NCI-H2029 (cell line): ENCODE data around the gene HJURP.

Experiments used
- DNase-seq: peaks from one replicate; lab custom pipeline; 2025; lab: John Stamatoyannopoulos, UW

HJURP gene

GRCh38 chr2:233831011-233831721 lies 23.2 kb downstream of the HJURP start:
- no peak for DNase-seq

- DNase-seq = no peak
These were observed 24.1 kb downstream of the HJURP start for GRCh38 chr2:233830111-233830802.

DNA sequence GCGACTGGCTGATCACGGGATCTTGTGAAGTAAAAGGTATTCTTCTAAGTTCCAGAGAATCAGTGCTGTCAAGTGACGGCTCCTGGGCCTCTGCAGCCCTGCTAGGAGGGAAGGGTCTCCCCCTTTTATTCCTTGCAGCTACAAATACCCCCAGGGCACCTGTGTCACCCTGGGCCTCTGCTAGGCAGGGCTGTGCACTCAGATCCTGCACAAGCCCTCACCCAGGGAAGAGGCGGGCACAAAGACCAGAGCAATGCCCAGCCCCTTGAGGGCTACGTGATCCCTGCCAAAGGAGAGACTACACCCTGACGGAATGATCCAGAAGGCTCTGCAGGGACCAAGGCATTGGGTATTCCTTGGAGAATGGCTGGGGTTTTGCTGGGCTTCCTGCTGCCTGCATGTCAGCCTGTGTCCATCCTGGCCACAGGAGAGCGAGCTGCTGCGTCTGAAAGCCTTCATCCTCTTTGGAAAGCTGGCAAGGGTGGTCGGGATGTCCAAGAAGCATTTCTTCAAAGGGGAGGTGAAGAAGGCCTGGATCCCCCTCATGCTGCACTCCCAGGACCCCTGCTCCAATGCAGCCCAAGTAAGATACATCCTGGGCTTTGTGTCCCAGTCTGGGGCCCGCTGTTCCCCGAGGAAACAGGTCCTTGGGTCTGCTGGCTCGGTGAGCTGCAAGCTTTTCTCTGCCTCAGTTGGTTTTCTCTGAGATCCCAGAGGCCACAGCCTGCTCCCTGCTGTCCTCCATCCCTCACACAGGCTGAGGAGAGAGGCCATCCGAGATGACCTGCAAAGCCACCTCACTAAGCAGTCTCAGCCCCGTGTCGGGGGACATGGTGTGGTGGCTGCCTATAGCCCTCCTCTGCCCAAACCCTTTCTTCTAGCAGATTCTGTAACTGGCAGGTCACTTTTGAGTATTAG lies 24.9 kb downstream of the HJURP start:
- no peak for DNase-seq

- DNase-seq = no peak
These were observed 25.7 kb downstream of the HJURP start for GRCh38 chr2:233828546-233829192.

DNA sequence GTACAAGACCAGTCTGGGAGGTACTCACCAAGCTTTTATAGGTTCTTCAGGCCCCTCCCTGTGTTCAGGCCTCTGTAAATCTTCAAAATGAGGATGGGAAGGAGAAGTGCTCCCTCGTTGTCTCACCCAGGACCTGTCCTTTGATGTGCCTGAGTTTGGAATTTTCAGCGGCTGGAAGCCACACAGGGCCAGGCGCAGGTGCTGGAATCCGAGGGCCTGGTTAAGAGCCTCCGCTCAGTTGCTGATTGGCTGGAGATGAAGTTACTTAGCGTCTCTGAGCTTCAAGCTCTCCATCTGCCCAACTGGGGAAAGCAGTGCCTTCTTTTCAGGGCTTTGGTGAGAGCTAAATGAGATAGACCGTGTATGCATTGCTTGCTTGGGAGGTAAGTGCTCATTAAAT lies 30.0 kb downstream of the HJURP start:
- no peak for DNase-seq

GRCh38 chr2:233823731-233824121 lies 30.6 kb downstream of the HJURP start:
- DNase-seq = no peak

GRCh38 chr2:233822781-233823730 lies 31.3 kb downstream of the HJURP start:
- no peak for DNase-seq

GRCh38 chr2:233822101-233822771 lies 32.1 kb downstream of the HJURP start:
- no peak for DNase-seq

DNA sequence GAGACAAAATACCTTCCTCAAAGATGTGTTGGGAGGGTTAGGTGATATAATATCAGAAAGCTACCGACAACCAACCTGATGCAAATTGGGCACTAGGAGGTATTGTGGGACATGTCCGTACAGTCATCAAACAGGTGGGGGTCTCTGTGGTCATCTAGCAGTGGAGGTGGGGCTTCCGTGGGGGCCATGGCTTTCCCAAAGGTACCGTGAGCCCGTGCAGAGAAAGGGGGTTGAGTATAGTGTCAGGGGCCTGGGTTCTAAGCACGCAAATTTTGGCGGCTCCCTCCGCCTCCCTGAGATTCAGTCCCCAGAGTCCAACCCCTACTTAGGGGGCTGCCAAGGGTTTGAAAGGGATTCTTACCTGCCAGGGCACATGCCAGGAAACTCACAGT lies 32.6 kb downstream of the HJURP start:
- DNase-seq = no peak

DNA sequence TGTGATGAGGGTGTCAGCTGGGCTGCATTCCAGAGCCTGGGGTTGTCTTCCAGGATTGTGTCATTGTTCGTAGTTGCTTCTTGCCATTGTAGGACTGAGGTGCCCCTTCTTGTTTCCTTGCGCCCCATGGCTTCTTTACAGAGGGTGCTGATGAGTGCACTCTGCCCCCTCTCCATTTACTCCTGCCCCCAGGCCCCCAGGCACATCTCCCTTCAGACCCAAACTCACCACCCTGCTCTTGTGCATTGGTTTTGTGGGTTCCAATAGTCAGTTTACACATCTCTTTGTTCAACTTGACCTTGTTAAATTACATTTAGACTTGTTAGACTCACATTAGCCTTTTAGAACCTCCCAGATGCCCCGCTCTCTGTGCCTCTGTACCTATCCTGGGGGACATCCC lies 33.1 kb downstream of the HJURP start:
- DNase-seq = no peak

DNA sequence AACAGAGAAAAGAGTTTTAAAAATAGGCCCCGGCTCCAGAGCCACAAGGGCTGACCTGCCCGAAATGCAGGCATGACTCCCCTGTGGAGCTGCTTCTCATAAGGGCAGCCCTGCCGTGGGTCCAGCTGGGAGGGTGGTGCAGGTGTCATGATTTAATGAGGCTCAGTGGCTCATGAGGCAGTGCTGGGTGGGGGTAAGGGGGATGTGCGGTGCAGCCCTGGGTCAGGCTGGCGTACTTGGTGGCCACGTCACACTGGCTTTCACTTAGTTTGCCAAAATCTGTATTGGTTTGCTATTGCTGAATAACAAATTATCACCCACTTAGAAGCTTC lies 33.6 kb downstream of the HJURP start:
- no peak for DNase-seq

- DNase-seq = no peak
These were observed 34.2 kb downstream of the HJURP start for GRCh38 chr2:233819884-233820773.

GRCh38 chr2:233818639-233819621 lies 35.4 kb downstream of the HJURP start:
- no peak for DNase-seq

GRCh38 chr2:233817995-233818638 lies 36.2 kb downstream of the HJURP start:
- no peak for DNase-seq

DNA sequence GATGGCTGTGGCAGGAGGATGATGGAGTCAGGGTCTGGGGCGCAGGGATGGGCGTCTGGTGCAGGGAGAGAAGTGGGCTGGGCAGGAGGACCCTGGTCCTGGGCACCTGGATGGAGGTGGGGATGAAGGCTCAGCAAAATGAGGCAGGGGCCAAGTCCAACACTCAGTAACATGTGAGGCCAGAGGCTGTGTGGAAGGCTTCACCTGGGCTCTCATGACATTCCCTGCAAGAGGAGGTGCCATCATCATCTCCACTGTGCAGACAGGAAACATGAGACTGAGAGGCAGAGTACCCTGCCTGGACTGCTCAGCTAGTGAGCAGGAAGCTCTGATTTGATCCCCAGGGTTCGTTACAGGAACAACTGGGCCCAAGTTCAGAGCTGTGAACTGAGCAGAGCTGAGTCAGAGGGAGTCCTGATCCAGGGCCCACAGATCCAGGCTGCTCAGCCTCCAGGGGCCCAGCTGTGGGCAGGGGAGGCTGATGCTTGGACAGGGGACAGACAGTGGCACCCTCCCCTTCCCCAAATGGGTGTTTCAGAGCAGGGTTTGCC lies 36.9 kb downstream of the HJURP start:
- DNase-seq = no peak

GRCh38 chr2:233816771-233817170 lies 37.6 kb downstream of the HJURP start:
- no peak for DNase-seq

DNA sequence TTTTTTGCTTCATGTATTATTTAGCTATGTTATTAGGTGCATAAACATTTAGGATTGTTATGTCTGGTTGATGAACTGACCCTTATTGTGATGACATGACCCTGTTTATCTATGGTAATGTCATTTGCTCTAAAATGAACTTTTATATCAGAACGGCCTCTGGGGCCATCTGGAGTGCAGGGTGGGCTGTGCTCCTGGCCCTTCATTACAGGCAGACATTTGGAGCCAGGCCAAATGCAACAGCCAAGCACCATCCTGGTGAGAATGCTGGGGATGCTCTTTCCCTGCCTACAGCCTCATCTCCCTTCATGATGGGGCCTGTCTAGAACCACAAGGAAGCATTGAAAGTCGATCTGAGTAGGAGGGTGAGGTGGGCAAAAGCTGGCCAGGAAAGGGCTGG lies 38.0 kb downstream of the HJURP start:
- DNase-seq = no peak

GRCh38 chr2:233815861-233816260 lies 38.5 kb downstream of the HJURP start:
- DNase-seq = no peak
